Measurements from ENCODE around the gene TSPAN18. TPM values are rescaled to one million over a fixed set of nuclear protein-coding genes. Genes with fewer than 3 reads are reported as not detected.

The TSPAN18 gene
- total and polyA plus RNA-seq, 2 of the 8 experiments (the other 6 are each of a cell fraction or from before 2014, with no cell fraction given): 5.2 to 10.2 TPM

DNA sequence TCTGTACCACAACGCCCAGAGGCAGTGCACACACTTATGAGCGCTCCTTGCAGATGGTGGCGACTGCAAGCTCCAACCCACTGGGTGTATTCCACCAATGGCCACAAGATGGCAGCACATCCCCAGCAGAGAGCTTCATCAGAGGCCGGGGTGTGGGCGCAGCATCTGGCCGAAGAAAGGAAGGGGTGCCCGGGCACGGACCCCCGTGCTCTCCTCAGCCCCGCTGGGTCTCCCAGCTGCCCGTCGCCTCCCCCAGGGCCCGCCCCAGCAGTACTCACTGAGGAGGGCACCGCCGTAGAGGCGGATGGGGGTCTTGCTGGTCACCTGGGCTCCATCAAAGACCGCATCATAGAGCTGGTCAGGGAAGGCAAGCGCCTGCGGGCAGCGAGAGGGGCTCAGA, 209.8 kb downstream of the TSPAN18 start (continued):
- TF ChIP-seq YY1 (IDR thresholded peaks at IDR 0.05; ENCODE audit: low read depth, low read length) (peak; percentile 70; the same call in 1 of the 2 replicates), BACH1 (IDR thresholded peaks at IDR 0.05; ENCODE audit: low read length) (no peak), GABPA (IDR thresholded peaks at IDR 0.05; ENCODE audit: borderline replicate concordance, insufficient read depth, low read length) (peak; percentile 54; the same call in 1 of the 2 replicates), TBP (IDR thresholded peaks at IDR 0.05; ENCODE audit: low read depth, low read length) (peak; percentile 18; the same call in 1 of the 2 replicates), HDAC6 (IDR thresholded peaks at IDR 0.05; ENCODE audit: low read depth, low read length) (no peak), BRCA1 (IDR thresholded peaks at IDR 0.05; ENCODE audit: low read depth, low read length) (no peak), CREB1 (IDR thresholded peaks at IDR 0.05) (no peak), SIN3A (conservative IDR thresholded peaks at IDR 0.05 in 1 of 2, IDR thresholded peaks at IDR 0.05 in 1 of 2; ENCODE audit: low read depth in 1 of 2, low read length in 2 of 2) (no peak), SAP30 (IDR thresholded peaks at IDR 0.05; ENCODE audit: insufficient read depth, insufficient replicate concordance, low read length) (no peak), SUZ12 (IDR thresholded peaks at IDR 0.05; ENCODE audit: low read length) (no peak), RNF2 (IDR thresholded peaks at IDR 0.05; ENCODE audit: borderline replicate concordance, low read depth, low read length, missing control alignments, poor library complexity, severe bottlenecking) (no peak), SP4 (IDR thresholded peaks at IDR 0.05; ENCODE audit: low read length) (no peak), TAF1 (IDR thresholded peaks at IDR 0.05; ENCODE audit: low read depth, low read length) (no peak), MAFK (IDR thresholded peaks at IDR 0.05; ENCODE audit: low read depth, low read length) (no peak), JUND (IDR thresholded peaks at IDR 0.05; ENCODE audit: low read length) (peak; percentile 42; the same call in 1 of the 2 replicates), KDM1A (IDR thresholded peaks at IDR 0.05; ENCODE audit: borderline replicate concordance, low read length) (no peak), TCF12 (IDR thresholded peaks at IDR 0.05; ENCODE audit: low read depth, low read length) (0 out of 2 replicates have a peak, but pooled peaks have one; percentile 18), TEAD4 (IDR thresholded peaks at IDR 0.05; ENCODE audit: low read depth, low read length) (no peak), BCL11A (IDR thresholded peaks at IDR 0.05; ENCODE audit: low read depth in 2 of 2, low read length in 2 of 2) (no peak), CTBP2 (IDR thresholded peaks at IDR 0.05; ENCODE audit: borderline replicate concordance, insufficient read depth, insufficient read length, low read length) (no peak)
- TF ChIP-seq, protein P1, sequence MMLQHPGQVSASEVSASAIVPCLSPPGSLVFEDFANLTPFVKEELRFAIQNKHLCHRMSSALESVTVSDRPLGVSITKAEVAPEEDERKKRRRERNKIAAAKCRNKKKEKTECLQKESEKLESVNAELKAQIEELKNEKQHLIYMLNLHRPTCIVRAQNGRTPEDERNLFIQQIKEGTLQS (IDR thresholded peaks at IDR 0.05; ENCODE audit: insufficient read depth, low read depth, low read length): no peak
- TF ChIP-seq, protein P2, sequence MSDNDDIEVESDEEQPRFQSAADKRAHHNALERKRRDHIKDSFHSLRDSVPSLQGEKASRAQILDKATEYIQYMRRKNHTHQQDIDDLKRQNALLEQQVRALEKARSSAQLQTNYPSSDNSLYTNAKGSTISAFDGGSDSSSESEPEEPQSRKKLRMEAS (IDR thresholded peaks at IDR 0.05): no peak
- TF ChIP-seq, protein P3, sequence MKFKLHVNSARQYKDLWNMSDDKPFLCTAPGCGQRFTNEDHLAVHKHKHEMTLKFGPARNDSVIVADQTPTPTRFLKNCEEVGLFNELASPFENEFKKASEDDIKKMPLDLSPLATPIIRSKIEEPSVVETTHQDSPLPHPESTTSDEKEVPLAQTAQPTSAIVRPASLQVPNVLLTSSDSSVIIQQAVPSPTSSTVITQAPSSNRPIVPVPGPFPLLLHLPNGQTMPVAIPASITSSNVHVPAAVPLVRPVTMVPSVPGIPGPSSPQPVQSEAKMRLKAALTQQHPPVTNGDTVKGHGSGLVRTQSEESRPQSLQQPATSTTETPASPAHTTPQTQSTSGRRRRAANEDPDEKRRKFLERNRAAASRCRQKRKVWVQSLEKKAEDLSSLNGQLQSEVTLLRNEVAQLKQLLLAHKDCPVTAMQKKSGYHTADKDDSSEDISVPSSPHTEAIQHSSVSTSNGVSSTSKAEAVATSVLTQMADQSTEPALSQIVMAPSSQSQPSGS (IDR thresholded peaks at IDR 0.05; ENCODE audit: low read length): no peak
